Breast epithelium (tissue), 4 donors: ENCODE data around the gene SLC2A11. TPM values are rescaled to one million over a fixed set of nuclear protein-coding genes. Genes with fewer than 3 reads are reported as not detected.

ENCODE experiments used
- DNase-seq, 2 donors: peaks; one replicate each; pipeline ENCODE4 v3.0.0-alpha.2; 2019; ENCODE audit warnings: low spot score in 2 of 2
- H3K27ac ChIP-seq, 2 donors: fragments of 200-600 bp; sonication (generic) in 1 of 2; one replicate each; pipeline ENCODE4 v1.5.1; 2016 to 2019; ENCODE audit warnings: mild to moderate bottlenecking in 1 of 2
- H3K27me3 ChIP-seq, 2 donors: fragments of 200-600 bp; sonication (generic) in 1 of 2; one replicate each; pipeline versions ENCODE4 v1.5.1 to v1.6.0; 2017 to 2019; ENCODE audit warnings: control low read depth in 1 of 2, mild to moderate bottlenecking in 1 of 2
- H3K36me3 ChIP-seq: fragments of 200-600 bp; one replicate; pipeline ENCODE4 v1.5.1; 2019
- H3K4me1 ChIP-seq, 2 donors: fragments of 200-600 bp; sonication (generic); one replicate each; pipeline ENCODE4 v1.5.1; 2016 to 2019; ENCODE audit warnings: control low read depth in 1 of 2
- H3K4me3 ChIP-seq, 3 donors: fragments of 200-600 bp; sonication (generic); 1 replicate in 2 of 3; 2 replicates in 1 of 3; pipeline ENCODE4 v1.5.1; 2016 to 2019; ENCODE audit warnings: mild to moderate bottlenecking in 3 of 3, moderate library complexity in 2 of 3
- H3K9me3 ChIP-seq, 2 donors: fragments of 200-600 bp; sonication (generic) in 1 of 2; one replicate each; pipeline ENCODE4 v1.5.1; 2016 to 2019; ENCODE audit warnings: control low read depth in 1 of 2
- POLR2A ChIP-seq: fragments of 450-650 bp; IDR thresholded peaks from one replicate; pipeline ENCODE4 v1.6.1; 2016; ENCODE audit warnings: antibody characterized with exemption, mild to moderate bottlenecking, moderate library complexity
- POLR2AphosphoS5 ChIP-seq, 3 donors: sonication (generic); formaldehyde crosslinking; IDR thresholded peaks; one replicate each; pipeline ENCODE4 v1.6.1; 2017; ENCODE audit warnings: antibody characterized with exemption in 3 of 3
- intact Hi-C: fragments of 100-400 bp; cut with DNase I; formaldehyde crosslinking; loops from one replicate; pipeline ENCODE4 v1.15.1; 2023; ENCODE audit warnings: low total_unique reads
- total RNA-seq, 3 donors: library from RNA; depleted of rRNA; stranded (reverse); fragments of >200 nt; gene quantifications; one replicate each; pipeline ENCODE4 v1.1.0, GENCODE V29; 2016
- TF ChIP-seq, protein P1 (sequence below), 3 donors: fragments of 450-650 bp; IDR thresholded peaks; one replicate each; pipeline ENCODE4 v1.5.1; 2016 to 2017; ENCODE audit warnings: antibody characterized with exemption in 3 of 3, mild to moderate bottlenecking in 3 of 3, moderate library complexity in 3 of 3

SLC2A11 gene
- total RNA-seq, 3 donors from 2014 or later = 10.2 to 17.0 (median 13.1) TPM

GRCh38 chr22:23909296-23909898 lies 51.7 kb downstream of the SLC2A11 start:
- peak overlapping the region in 1 of 3 donors; percentile 18 for H3K4me3 ChIP-seq

DNA sequence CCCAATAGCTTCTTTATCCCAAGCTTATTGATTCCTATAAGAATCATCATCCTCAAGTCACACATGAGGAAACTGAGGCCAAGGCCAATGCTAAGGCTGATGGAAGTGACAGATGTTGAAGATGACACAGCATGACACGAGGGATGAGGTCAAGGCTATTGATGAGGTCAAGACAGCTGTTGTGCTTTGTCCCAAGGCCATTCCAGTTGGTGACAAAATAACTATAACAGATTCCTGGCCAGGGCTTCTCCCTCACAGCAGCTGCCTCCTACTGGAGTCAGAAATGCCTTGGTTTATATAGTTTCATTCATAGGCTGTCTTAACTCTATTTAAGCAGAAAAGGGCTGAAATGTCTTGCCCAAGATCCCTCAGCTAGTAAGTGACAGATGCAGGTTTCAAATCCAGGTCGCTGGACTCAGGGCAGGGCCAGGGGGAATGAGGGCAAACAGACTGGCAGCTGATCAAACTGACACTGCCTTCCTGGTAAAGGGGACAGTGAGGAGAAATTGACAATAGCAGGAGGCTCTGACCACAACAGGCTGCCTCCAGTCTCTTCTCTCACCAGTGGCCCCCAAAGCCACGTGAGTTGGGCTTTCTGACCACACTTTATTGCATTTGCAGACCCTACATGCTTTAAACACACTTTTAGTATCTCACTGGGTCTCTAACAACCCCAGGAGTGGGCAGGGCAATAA lies 53.0 kb downstream of the SLC2A11 start:
- no peak overlapping the region for H3K4me3 ChIP-seq
- TF ChIP-seq POLR2AphosphoS5 (IDR thresholded peaks at IDR 0.05) = no peak
- H3K36me3 ChIP-seq = no peaks in the 10 kb centered on the region
- H3K9me3 ChIP-seq = no peaks in the 10 kb centered on the region
- H3K4me1 ChIP-seq = peaks cover 0 to 3% of the 10 kb centered on the region in 2 donors
- H3K27me3 ChIP-seq = no peaks in the 10 kb centered on the region
- DNase-seq = no peak
- intact Hi-C loops = no loop called here
- H3K27ac ChIP-seq = no peak overlapping the region

More at GRCh38 chr22:23909296-23909898, 51.7 kb downstream of the SLC2A11 start:
- TF ChIP-seq POLR2AphosphoS5 (IDR thresholded peaks at IDR 0.05) (no peak), POLR2A (no peak)
- TF ChIP-seq, protein P1, sequence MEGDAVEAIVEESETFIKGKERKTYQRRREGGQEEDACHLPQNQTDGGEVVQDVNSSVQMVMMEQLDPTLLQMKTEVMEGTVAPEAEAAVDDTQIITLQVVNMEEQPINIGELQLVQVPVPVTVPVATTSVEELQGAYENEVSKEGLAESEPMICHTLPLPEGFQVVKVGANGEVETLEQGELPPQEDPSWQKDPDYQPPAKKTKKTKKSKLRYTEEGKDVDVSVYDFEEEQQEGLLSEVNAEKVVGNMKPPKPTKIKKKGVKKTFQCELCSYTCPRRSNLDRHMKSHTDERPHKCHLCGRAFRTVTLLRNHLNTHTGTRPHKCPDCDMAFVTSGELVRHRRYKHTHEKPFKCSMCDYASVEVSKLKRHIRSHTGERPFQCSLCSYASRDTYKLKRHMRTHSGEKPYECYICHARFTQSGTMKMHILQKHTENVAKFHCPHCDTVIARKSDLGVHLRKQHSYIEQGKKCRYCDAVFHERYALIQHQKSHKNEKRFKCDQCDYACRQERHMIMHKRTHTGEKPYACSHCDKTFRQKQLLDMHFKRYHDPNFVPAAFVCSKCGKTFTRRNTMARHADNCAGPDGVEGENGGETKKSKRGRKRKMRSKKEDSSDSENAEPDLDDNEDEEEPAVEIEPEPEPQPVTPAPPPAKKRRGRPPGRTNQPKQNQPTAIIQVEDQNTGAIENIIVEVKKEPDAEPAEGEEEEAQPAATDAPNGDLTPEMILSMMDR (IDR thresholded peaks at IDR 0.05) = no peak
- no peak for DNase-seq
- Histone ChIP-seq H3K4me1 (peaks cover 0 to 3% of the 10 kb centered on the region in 2 donors), H3K27ac (peak overlapping the region in 1 of 2 donors; percentile 21), H3K27me3 (no peaks in the 10 kb centered on the region), H3K9me3 (no peaks in the 10 kb centered on the region), H3K36me3 (no peaks in the 10 kb centered on the region)
- intact Hi-C loops = no loop called here

DNA sequence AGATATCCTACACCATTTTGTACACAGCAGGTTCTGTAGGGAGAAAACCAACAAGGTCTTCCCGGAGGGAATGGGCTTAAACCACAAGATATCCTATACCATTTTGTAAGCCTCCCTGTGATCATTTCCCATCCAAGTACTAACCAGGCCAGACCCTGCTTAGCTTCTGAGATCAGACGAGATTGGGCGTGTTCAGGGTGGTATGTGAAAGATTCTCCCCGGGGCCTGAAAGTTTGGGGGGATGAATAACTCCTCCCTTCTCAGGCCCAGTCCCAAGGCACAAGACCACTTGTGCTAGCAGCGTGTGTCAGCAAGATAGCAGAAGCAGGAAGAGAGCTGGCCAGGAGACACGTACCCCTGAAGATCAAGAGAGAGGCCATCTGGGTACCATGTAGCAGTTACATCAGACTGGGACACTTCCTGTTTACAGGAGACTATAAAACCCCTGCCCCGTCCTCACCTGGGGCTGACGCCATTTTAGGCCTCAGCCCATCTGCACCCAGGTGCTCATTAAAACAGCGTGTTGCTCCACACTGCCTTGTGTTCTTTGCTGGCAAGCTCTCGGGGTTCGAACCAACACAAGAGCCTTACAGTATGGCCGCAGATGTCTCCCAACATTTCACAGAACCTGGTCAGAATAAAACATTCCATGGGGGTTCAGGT lies 53.8 kb downstream of the SLC2A11 start:
- no peak for DNase-seq
- intact Hi-C loops = no loop called here

GRCh38 chr22:23912293-23912903 lies 54.7 kb downstream of the SLC2A11 start:
- Histone ChIP-seq H3K27me3 (no peaks in the 10 kb centered on the region), H3K9me3 (no peaks in the 10 kb centered on the region), H3K36me3 (no peaks in the 10 kb centered on the region), H3K27ac (no peak overlapping the region), H3K4me3 (no peak overlapping the region), H3K4me1 (peaks cover 0 to 3% of the 10 kb centered on the region in 2 donors)
- intact Hi-C loops = no loop called here
- DNase-seq = no peak
- TF ChIP-seq, protein P1 (IDR thresholded peaks at IDR 0.05) = no peak
- TF ChIP-seq POLR2AphosphoS5 (IDR thresholded peaks at IDR 0.05) = no peak
- TF ChIP-seq POLR2A = no peak

More for the DNA sequence above, 53.8 kb downstream of the SLC2A11 start:
- Histone ChIP-seq H3K36me3 (no peaks in the 10 kb centered on the region), H3K27me3 (no peaks in the 10 kb centered on the region), H3K4me3 (no peak overlapping the region), H3K27ac (no peak overlapping the region), H3K9me3 (no peaks in the 10 kb centered on the region), H3K4me1 (peaks cover 0 to 3% of the 10 kb centered on the region in 2 donors)
- no peak for TF ChIP-seq POLR2AphosphoS5 (IDR thresholded peaks at IDR 0.05)
- TF ChIP-seq, protein P1 (IDR thresholded peaks at IDR 0.05) = no peak
- TF ChIP-seq POLR2A = no peak

GRCh38 chr22:23913306-23913660 lies 55.6 kb downstream of the SLC2A11 start:
- TF ChIP-seq POLR2AphosphoS5 (IDR thresholded peaks at IDR 0.05) = no peak
- TF ChIP-seq POLR2A = no peak
- TF ChIP-seq, protein P1 (IDR thresholded peaks at IDR 0.05) = no peak
- DNase-seq = no peak
- Histone ChIP-seq H3K4me3 (peak overlapping the region; percentile 52 to 76 (median 53)), H3K4me1 (peaks cover 0 to 3% of the 10 kb centered on the region in 2 donors), H3K27ac (peak overlapping the region; percentile 78 to 90), H3K27me3 (no peaks in the 10 kb centered on the region), H3K36me3 (no peaks in the 10 kb centered on the region), H3K9me3 (no peaks in the 10 kb centered on the region)
- intact Hi-C loops = no loop called here
